Neutrophil (primary cell): ENCODE data around the gene FOSB.

Source experiments
- H3K27ac ChIP-seq: fragments of 200-600 bp; sonication (generic); 2 replicates; pipeline ENCODE4 v1.5.1; 2016; ENCODE audit warnings: mild to moderate bottlenecking, moderate library complexity
- H3K27me3 ChIP-seq: fragments of 200-600 bp; sonication (generic); 2 replicates; pipeline ENCODE4 v1.6.0; 2016; ENCODE audit warnings: mild to moderate bottlenecking
- H3K36me3 ChIP-seq: fragments of 200-600 bp; sonication (generic); 2 replicates; pipeline ENCODE4 v1.5.1; 2017
- H3K4me1 ChIP-seq, 2 experiments: fragments of 200-600 bp in 1 of 2; sonication (generic) in 1 of 2; 1 replicate in 1 of 2; 2 replicates in 1 of 2; pipeline versions ENCODE4 v1.5.1 to v1.6.1; 2013 to 2016; ENCODE audit warnings: low read depth in 1 of 2, low read length in 1 of 2, mild to moderate bottlenecking in 1 of 2, moderate library complexity in 1 of 2; ENCODE audit not compliant: control insufficient read depth in 1 of 2, insufficient read depth in 1 of 2
- H3K4me3 ChIP-seq, 2 experiments: fragments of 200-600 bp in 1 of 2; sonication (generic) in 1 of 2; 1 replicate in 1 of 2; 2 replicates in 1 of 2; pipeline ENCODE4 v1.5.1; 2013 to 2016; ENCODE audit warnings: low read depth in 1 of 2, low read length in 1 of 2, mild to moderate bottlenecking in 1 of 2, moderate library complexity in 1 of 2
- H3K9me3 ChIP-seq: fragments of 200-600 bp; sonication (generic); 2 replicates; pipeline ENCODE4 v1.5.1; 2016
- TF ChIP-seq, protein P1 (sequence below): fragments of 200-600 bp; sonication (generic); IDR thresholded peaks from 2 replicates; pipeline ENCODE4 v1.5.1; 2016; ENCODE audit warnings: antibody characterized with exemption

The FOSB gene

GRCh38 chr19:45475537-45476291, 7.9 kb downstream of the FOSB start:
- H3K27me3 ChIP-seq: peaks cover 74% of the 10 kb centered on the region
- H3K4me1 ChIP-seq: peaks cover 25 to 30% of the 10 kb centered on the region in 2 experiments
- TF ChIP-seq, protein P1, sequence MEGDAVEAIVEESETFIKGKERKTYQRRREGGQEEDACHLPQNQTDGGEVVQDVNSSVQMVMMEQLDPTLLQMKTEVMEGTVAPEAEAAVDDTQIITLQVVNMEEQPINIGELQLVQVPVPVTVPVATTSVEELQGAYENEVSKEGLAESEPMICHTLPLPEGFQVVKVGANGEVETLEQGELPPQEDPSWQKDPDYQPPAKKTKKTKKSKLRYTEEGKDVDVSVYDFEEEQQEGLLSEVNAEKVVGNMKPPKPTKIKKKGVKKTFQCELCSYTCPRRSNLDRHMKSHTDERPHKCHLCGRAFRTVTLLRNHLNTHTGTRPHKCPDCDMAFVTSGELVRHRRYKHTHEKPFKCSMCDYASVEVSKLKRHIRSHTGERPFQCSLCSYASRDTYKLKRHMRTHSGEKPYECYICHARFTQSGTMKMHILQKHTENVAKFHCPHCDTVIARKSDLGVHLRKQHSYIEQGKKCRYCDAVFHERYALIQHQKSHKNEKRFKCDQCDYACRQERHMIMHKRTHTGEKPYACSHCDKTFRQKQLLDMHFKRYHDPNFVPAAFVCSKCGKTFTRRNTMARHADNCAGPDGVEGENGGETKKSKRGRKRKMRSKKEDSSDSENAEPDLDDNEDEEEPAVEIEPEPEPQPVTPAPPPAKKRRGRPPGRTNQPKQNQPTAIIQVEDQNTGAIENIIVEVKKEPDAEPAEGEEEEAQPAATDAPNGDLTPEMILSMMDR: no peak
- no peak overlapping the region for H3K27ac ChIP-seq
- no peaks in the 10 kb centered on the region for H3K9me3 ChIP-seq
- H3K4me3 ChIP-seq: no peak overlapping the region
- H3K36me3 ChIP-seq: no peaks in the 10 kb centered on the region

- TF ChIP-seq, protein P1: no peak
- H3K4me3 ChIP-seq: no peak overlapping the region
- no peaks in the 10 kb centered on the region for H3K36me3 ChIP-seq
- H3K27me3 ChIP-seq: peaks cover 74% of the 10 kb centered on the region
- no peaks in the 10 kb centered on the region for H3K9me3 ChIP-seq
- no peak overlapping the region for H3K27ac ChIP-seq
- peaks cover 25 to 30% of the 10 kb centered on the region in 2 experiments for H3K4me1 ChIP-seq
These were observed 8.5 kb downstream of the FOSB start for GRCh38 chr19:45476304-45476703.

DNA sequence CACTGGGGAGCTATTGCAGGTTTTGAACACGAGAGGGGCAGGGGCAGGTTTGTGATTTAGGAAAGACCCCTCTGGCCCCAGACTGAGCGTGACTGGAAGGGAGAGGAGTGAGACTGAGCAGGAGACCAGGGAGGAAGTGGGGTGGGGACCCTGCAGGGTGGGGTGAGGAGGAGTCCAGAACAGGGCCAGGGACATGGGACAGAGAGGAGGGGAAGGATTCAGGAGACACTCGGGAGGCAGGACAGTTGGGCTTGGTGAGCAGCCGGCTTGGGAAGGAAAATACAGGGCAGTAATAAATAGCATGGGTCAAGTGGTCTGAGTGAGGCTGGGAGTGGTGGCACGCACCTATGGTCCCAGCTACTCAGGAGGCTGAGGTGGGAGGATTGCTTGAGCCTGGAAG, 9.4 kb downstream of the FOSB start:
- TF ChIP-seq, protein P1: no peak
- H3K4me3 ChIP-seq: no peak overlapping the region
- no peaks in the 10 kb centered on the region for H3K9me3 ChIP-seq
- no peak overlapping the region for H3K27ac ChIP-seq
- H3K36me3 ChIP-seq: no peaks in the 10 kb centered on the region
- H3K4me1 ChIP-seq: peaks cover 25 to 28% of the 10 kb centered on the region in 2 experiments
- H3K27me3 ChIP-seq: peaks cover 69% of the 10 kb centered on the region

GRCh38 chr19:45477713-45478453, 10.1 kb downstream of the FOSB start:
- peak overlapping the region; percentile 56 to 61 for H3K4me3 ChIP-seq
- H3K9me3 ChIP-seq: no peaks in the 10 kb centered on the region
- H3K27me3 ChIP-seq: peaks cover 69% of the 10 kb centered on the region
- H3K36me3 ChIP-seq: no peaks in the 10 kb centered on the region
- peak overlapping the region; percentile 65 for H3K27ac ChIP-seq
- peaks cover 21% of the 10 kb centered on the region in 2 experiments for H3K4me1 ChIP-seq
- TF ChIP-seq, protein P1: no peak

DNA sequence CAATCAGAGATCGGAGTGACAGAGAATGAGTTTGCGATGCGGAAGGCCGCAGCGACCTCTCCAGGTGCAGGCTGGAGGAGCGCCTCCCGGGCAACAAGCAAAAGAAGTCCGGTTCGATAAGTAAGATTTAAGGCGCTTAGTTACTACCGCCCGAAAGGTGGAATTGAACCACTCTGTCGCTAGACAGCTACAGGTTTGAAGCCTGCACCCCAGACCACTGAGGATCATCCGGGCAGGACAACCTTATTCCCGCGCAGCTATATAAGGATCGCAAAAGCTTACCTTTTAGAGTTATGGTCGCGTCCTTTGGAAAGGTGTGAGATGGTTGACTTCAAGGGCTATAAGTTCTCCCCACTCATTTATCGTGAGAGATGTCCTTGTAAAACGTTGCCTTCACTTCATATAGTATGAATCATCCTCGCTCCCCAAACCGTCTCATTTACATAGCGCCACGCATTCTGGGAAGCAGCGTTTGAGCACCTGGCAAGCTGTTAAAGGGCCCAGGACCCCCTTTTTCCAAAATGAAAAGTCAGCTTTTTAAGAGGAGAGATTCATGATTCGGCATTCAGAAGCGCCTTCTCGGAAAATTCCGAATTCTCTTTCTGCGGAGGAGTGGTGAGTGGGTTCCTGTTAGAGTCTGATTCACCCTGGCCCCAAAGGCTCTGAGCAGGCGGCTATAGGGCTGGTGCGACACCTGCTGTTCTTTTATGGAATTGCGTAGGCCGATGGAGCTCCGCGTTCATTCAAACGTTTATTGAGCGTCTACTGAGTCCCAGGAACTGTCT, 10.8 kb downstream of the FOSB start:
- Histone ChIP-seq H3K9me3 (no peaks in the 10 kb centered on the region), H3K27me3 (peaks cover 65% of the 10 kb centered on the region), H3K27ac (peak overlapping the region; percentile 65), H3K36me3 (no peaks in the 10 kb centered on the region), H3K4me3 (peak overlapping the region; percentile 56 to 61), H3K4me1 (peaks cover 17 to 19% of the 10 kb centered on the region in 2 experiments)
- TF ChIP-seq, protein P1: peak; percentile 98
